ENCODE results near the gene ZBTB2. TPM values are rescaled to one million over a fixed set of nuclear protein-coding genes. Genes with fewer than 3 reads are reported as not detected.
"Not testable (repeated sequence)": the region's sequence is repeated elsewhere in the genome, so short reads cannot be mapped to it uniquely, and the experiment has no call there.

Gene ZBTB2
- total RNA-seq, 1 experiment from 2014 or later: 31.4 TPM

DNA sequence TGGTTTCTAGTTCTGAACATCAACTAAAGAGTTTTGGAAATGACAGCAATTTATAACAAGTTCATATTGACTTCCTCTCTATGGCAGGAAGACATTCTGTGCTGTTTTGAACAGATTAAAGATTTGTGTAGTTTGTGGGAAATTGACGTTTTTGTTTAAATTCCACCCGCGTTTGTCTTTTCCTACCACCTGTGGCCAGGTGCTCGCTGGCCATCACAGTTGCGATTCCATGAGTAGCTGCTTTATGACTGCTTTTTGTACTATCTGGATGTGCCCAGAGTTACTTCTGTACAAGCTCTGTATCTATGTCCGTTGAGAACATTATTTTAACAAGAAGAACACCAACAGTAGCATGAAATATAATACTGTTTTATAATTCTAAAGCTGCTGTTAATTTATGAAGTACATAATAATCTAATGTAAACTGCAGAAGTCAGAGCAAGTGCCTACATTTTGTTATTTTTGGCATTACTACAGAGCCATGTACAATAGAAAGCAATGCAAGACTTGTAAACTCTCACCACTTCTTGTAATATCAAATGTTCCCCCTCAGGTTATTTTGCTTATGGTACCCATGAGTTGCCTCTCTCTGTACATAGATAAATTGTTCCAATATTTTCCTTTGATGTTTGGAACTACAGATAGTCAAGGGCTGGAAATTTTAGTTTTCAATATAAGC, 33.5 kb downstream of the ZBTB2 start:
- Histone ChIP-seq H3K79me2 (ENCODE audit: insufficient read depth, low read length) (no peaks in the 10 kb centered on the region), H3K27me3 (ENCODE audit: insufficient read depth, low read length) (no peaks in the 10 kb centered on the region), H3K9ac (ENCODE audit: extremely low read depth, insufficient read length, low read length) (no peak overlapping the region), H2BK20ac (ENCODE audit: low read depth, low read length, poor library complexity, severe bottlenecking) (no peak overlapping the region), H2BK12ac (ENCODE audit: insufficient read length, low read depth, low read length) (no peak overlapping the region), H4K8ac (replicated peaks; ENCODE audit: insufficient read length, low read depth, low read length) (no peak overlapping the region), H2BK120ac (ENCODE audit: low read depth, low read length, poor library complexity, severe bottlenecking) (no peak overlapping the region), H3K56ac (ENCODE audit: insufficient read length, low read depth, low read length) (no peak overlapping the region), H2AFZ (ENCODE audit: low read length) (no peak overlapping the region), H3K23me2 (ENCODE audit: insufficient read length, low read depth, low read length, poor library complexity, severe bottlenecking) (no peaks in the 10 kb centered on the region), H3K79me1 (ENCODE audit: insufficient read depth, low read depth, low read length, poor library complexity, severe bottlenecking) (no peaks in the 10 kb centered on the region), H2BK15ac (ENCODE audit: low read depth, low read length) (no peak overlapping the region), H2BK5ac (ENCODE audit: insufficient read length, low read length) (no peak overlapping the region), H3K4me2 (ENCODE audit: insufficient read depth, insufficient read length, low read length) (no peak overlapping the region), H3K4ac (ENCODE audit: low read depth, low read length) (no peak overlapping the region), H3K18ac (ENCODE audit: insufficient read length, low read depth, low read length) (no peak overlapping the region), H4K91ac (ENCODE audit: insufficient read length, low read depth, low read length) (no peak overlapping the region), H3K4me1 (ENCODE audit: insufficient read depth, low read length) (no peaks in the 10 kb centered on the region), H3K27ac (ENCODE audit: insufficient read length, low read depth, low read length) (no peak overlapping the region), H4K20me1 (ENCODE audit: control insufficient read depth, insufficient read depth, insufficient read length) (no peaks in the 10 kb centered on the region), H3T11ph (ENCODE audit: low read length) (no peak overlapping the region), H4K5ac (ENCODE audit: insufficient read length, low read depth, low read length) (no peak overlapping the region), H3K14ac (ENCODE audit: insufficient read depth, low read length) (no peak overlapping the region), H3K9me3 (ENCODE audit: control insufficient read depth, low read depth, low read length) (no peaks in the 10 kb centered on the region), H3K23ac (ENCODE audit: insufficient read length, low read depth, low read length) (no peak overlapping the region), H2AK5ac (ENCODE audit: insufficient read length, low read length) (no peak overlapping the region)
- peaks cover 0 to 21% (median 3%) of the 10 kb centered on the region in 3 experiments; a peak in 4 of 7 replicates for H3K36me3 Mint-ChIP-seq (ENCODE audit: insufficient read depth in 1 of 3, low read depth in 3 of 3)
- H3K4me3 Mint-ChIP-seq: no peak overlapping the region
- TF ChIP-seq, protein P1, sequence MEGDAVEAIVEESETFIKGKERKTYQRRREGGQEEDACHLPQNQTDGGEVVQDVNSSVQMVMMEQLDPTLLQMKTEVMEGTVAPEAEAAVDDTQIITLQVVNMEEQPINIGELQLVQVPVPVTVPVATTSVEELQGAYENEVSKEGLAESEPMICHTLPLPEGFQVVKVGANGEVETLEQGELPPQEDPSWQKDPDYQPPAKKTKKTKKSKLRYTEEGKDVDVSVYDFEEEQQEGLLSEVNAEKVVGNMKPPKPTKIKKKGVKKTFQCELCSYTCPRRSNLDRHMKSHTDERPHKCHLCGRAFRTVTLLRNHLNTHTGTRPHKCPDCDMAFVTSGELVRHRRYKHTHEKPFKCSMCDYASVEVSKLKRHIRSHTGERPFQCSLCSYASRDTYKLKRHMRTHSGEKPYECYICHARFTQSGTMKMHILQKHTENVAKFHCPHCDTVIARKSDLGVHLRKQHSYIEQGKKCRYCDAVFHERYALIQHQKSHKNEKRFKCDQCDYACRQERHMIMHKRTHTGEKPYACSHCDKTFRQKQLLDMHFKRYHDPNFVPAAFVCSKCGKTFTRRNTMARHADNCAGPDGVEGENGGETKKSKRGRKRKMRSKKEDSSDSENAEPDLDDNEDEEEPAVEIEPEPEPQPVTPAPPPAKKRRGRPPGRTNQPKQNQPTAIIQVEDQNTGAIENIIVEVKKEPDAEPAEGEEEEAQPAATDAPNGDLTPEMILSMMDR (conservative IDR thresholded peaks at IDR 0.05): no peak
- no peaks in the 10 kb centered on the region for H3K9me3 Mint-ChIP-seq
- peaks cover 0 to 3% of the 10 kb centered on the region in 2 experiments; a peak in 3 of 4 replicates for H3K4me1 Mint-ChIP-seq
- WGBS (ENCODE audit: extremely low coverage, insufficient read length, low lambda C conversion rate): no CpG with 5 or more reads among the region's 6 CpGs
- DNase-seq: no peak
- H3K27ac Mint-ChIP-seq: no peak overlapping the region
- no peaks in the 10 kb centered on the region for H3K27me3 Mint-ChIP-seq (ENCODE audit: low read depth)

DNA sequence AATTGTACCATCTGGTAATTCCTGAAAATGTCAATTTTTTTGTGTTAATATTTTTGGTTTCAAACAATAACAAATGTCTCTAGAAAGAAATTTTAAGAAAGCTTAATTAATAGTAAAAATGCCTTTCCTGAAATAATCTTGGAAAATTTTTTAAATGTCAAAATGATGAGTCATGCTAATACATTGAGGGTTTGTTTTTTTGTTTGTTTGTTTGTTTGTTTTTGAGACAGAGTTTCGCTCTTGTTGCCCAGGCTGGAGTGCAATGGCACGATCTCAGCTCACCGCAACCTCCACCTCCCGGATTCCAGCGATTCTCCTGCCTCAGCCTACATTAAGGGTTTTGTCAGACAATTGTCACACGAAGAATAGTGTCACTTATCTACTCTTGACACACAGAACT, 34.4 kb downstream of the ZBTB2 start:
- H3K27me3 Mint-ChIP-seq (ENCODE audit: low read depth); H2BK120ac ChIP-seq (ENCODE audit: low read depth, low read length, poor library complexity, severe bottlenecking); H3K9me3 ChIP-seq (ENCODE audit: control insufficient read depth, low read depth, low read length); H3K4me1 Mint-ChIP-seq; H3K56ac ChIP-seq (ENCODE audit: insufficient read length, low read depth, low read length); H3K4ac ChIP-seq (ENCODE audit: low read depth, low read length); DNase-seq; H3K4me2 ChIP-seq (ENCODE audit: insufficient read depth, insufficient read length, low read length); H3K9ac ChIP-seq (ENCODE audit: extremely low read depth, insufficient read length, low read length); H3K4me1 ChIP-seq (ENCODE audit: insufficient read depth, low read length); H4K20me1 ChIP-seq (ENCODE audit: control insufficient read depth, insufficient read depth, insufficient read length); H3K79me1 ChIP-seq (ENCODE audit: insufficient read depth, low read depth, low read length, poor library complexity, severe bottlenecking); H2BK5ac ChIP-seq (ENCODE audit: insufficient read length, low read length); H2AK5ac ChIP-seq (ENCODE audit: insufficient read length, low read length); H3K14ac ChIP-seq (ENCODE audit: insufficient read depth, low read length); H3K23me2 ChIP-seq (ENCODE audit: insufficient read length, low read depth, low read length, poor library complexity, severe bottlenecking); H2BK12ac ChIP-seq (ENCODE audit: insufficient read length, low read depth, low read length); H3K27ac ChIP-seq (ENCODE audit: insufficient read length, low read depth, low read length); H4K91ac ChIP-seq (ENCODE audit: insufficient read length, low read depth, low read length); H3K23ac ChIP-seq (ENCODE audit: insufficient read length, low read depth, low read length); H2BK15ac ChIP-seq (ENCODE audit: low read depth, low read length); H3K4me3 Mint-ChIP-seq; H3K18ac ChIP-seq (ENCODE audit: insufficient read length, low read depth, low read length); H3T11ph ChIP-seq (ENCODE audit: low read length); H3K79me2 ChIP-seq (ENCODE audit: insufficient read depth, low read length); H3K9me3 Mint-ChIP-seq; H2BK20ac ChIP-seq (ENCODE audit: low read depth, low read length, poor library complexity, severe bottlenecking); H3K27me3 ChIP-seq (ENCODE audit: insufficient read depth, low read length); H2AFZ ChIP-seq (ENCODE audit: low read length); H4K5ac ChIP-seq (ENCODE audit: insufficient read length, low read depth, low read length); H4K8ac ChIP-seq (replicated peaks; ENCODE audit: insufficient read length, low read depth, low read length): not testable (repeated sequence)
- Mint-ChIP-seq H3K27ac (peak overlapping the region in 2 of 3 experiments; percentile 53 to 54; a peak in 2 of 7 replicates), H3K36me3 (ENCODE audit: insufficient read depth in 1 of 3, low read depth in 3 of 3) (peaks cover 0 to 21% (median 3%) of the 10 kb centered on the region in 3 experiments; a peak in 4 of 7 replicates)
- no CpG with 5 or more reads among the region's 6 CpGs for WGBS (ENCODE audit: extremely low coverage, insufficient read length, low lambda C conversion rate)
